GM19455 (cell line): ENCODE results near the gene MAD2L1BP.

Experiments used
- ATAC-seq: cut with Tn5 transposase; IDR thresholded peaks from one replicate; pipeline ENCODE4 v1.9.1; 2021; ENCODE audit not compliant: unreplicated experiment

MAD2L1BP gene

GRCh38 chr6:43680308-43681200, 44.9 kb downstream of the MAD2L1BP start:
- no peak for ATAC-seq

GRCh38 chr6:43681303-43681702, 45.7 kb downstream of the MAD2L1BP start:
- ATAC-seq, result no peak

- no peak for ATAC-seq
Observed at GRCh38 chr6:43682724-43683429, 47.2 kb downstream of the MAD2L1BP start.

GRCh38 chr6:43683708-43684455, 48.2 kb downstream of the MAD2L1BP start:
- ATAC-seq, result no peak

GRCh38 chr6:43687079-43687436, 51.4 kb downstream of the MAD2L1BP start:
- ATAC-seq, result no peak

GRCh38 chr6:43687437-43688347, 52.1 kb downstream of the MAD2L1BP start, which contains the start of gene MRPS18A:
Gene MRPS18A, minus strand, starts transcription at chr6:43687791. Its CDS starts 12 bp downstream, at chr6:43687779.
- peak; percentile 90 for ATAC-seq

- no peak for ATAC-seq
Observed at GRCh38 chr6:43689421-43689820, 53.8 kb downstream of the MAD2L1BP start.
